ENCODE data around the gene CYSTM1.

GRCh38 chr5:140245341-140245740 is 70.4 kb downstream of the CYSTM1 start:
- TF ChIP-seq ELK1 (IDR thresholded peaks at IDR 0.05; ENCODE audit: low read depth, low read length), result no peak
- TF ChIP-seq KDM1A (IDR thresholded peaks at IDR 0.05; ENCODE audit: low read depth), result no peak
- TF ChIP-seq EHMT2 (IDR thresholded peaks at IDR 0.05; ENCODE audit: low read depth), result no peak
- TF ChIP-seq CTCF (IDR thresholded peaks at IDR 0.05), result no peak
- no peak for TF ChIP-seq POLR2A (IDR thresholded peaks at IDR 0.05; ENCODE audit: low read length)
- no peak for TF ChIP-seq MAFK (IDR thresholded peaks at IDR 0.05; ENCODE audit: partially characterized antibody)
- TF ChIP-seq REST (IDR thresholded peaks at IDR 0.05), result no peak
- no peak for TF ChIP-seq CBX8 (IDR thresholded peaks at IDR 0.05)
- TF ChIP-seq MAZ (IDR thresholded peaks at IDR 0.05; ENCODE audit: borderline replicate concordance, low read depth, low read length), result no peak

Measured in A549 (cell line).